ENCODE measurements around the gene IL19. TPM values are rescaled to one million over a fixed set of nuclear protein-coding genes. Genes with fewer than 3 reads are reported as not detected.
A peak's percentile ranks its signal among the peaks of the same experiment; 100 is the strongest.

Gene IL19
- total and polyA plus RNA-seq, 9 of the 15 experiments (the other 6 are each of a cell fraction or from before 2014, with no cell fraction given) = not detected

- TF ChIP-seq ZBTB7A (IDR thresholded peaks at IDR 0.05; ENCODE audit: borderline replicate concordance, control insufficient read depth, low read depth, low read length) (peak; percentile 66; the same call in 1 of the 2 replicates), MTF1 (CRISPR knock-in tag; IDR thresholded peaks at IDR 0.05; ENCODE audit: borderline replicate concordance) (no peak), CHD4 (IDR thresholded peaks at IDR 0.05; ENCODE audit: insufficient read depth, insufficient replicate concordance, low read depth, low read length, poor library complexity, severe bottlenecking) (no peak), HIVEP1 (CRISPR knock-in tag; IDR thresholded peaks at IDR 0.05) (0 out of 2 replicates have a peak, but pooled peaks have one; percentile 44), ZNF316 (IDR thresholded peaks at IDR 0.05) (peak; percentile 70), MLLT1 (IDR thresholded peaks at IDR 0.05) (peak in 1 of 2 experiments; percentile 99; a peak in 2 of 4 replicates), THRAP3 (IDR thresholded peaks at IDR 0.05; ENCODE audit: borderline replicate concordance) (no peak), TOE1 (IDR thresholded peaks at IDR 0.05; ENCODE audit: borderline replicate concordance) (peak; percentile 45; the same call in 1 of the 2 replicates), TOE1 (CRISPR knock-in tag; IDR thresholded peaks at IDR 0.05; ENCODE audit: borderline replicate concordance, low read depth) (no peak), ZBTB8A (IDR thresholded peaks at IDR 0.05; ENCODE audit: partially characterized antibody) (no peak), SREBF1 (IDR thresholded peaks at IDR 0.05; ENCODE audit: borderline replicate concordance, low read depth, low read length) (no peak), MEF2D (tag; conservative IDR thresholded peaks at IDR 0.05; ENCODE audit: low read depth) (peak; percentile 75), ZNF609 (CRISPR knock-in tag; IDR thresholded peaks at IDR 0.05; ENCODE audit: borderline replicate concordance) (peak; percentile 90; the same call in 1 of the 2 replicates), MEF2A (IDR thresholded peaks at IDR 0.05; ENCODE audit: control insufficient read depth, low read depth, low read length) (no peak), MBD2 (IDR thresholded peaks at IDR 0.05; ENCODE audit: borderline replicate concordance, low read depth) (peak; percentile 71), SP1 (CRISPR knock-in tag; IDR thresholded peaks at IDR 0.05) (0 out of 2 replicates have a peak, but pooled peaks have one; percentile 22), TBL1XR1 (IDR thresholded peaks at IDR 0.05; ENCODE audit: low read length in 2 of 2) (peak; percentile 72 to 91; a peak in 3 of 4 replicates), NFIX (CRISPR knock-in tag; IDR thresholded peaks at IDR 0.05; ENCODE audit: low read depth) (no peak), HMBOX1 (IDR thresholded peaks at IDR 0.05) (peak; percentile 69), YBX1 (IDR thresholded peaks at IDR 0.05) (no peak), KDM4B (IDR thresholded peaks at IDR 0.05; ENCODE audit: borderline replicate concordance in 2 of 2, low read depth in 1 of 2) (no peak), ZNF23 (CRISPR knock-in tag; IDR thresholded peaks at IDR 0.05) (no peak; the same call in 1 of the 2 replicates)
Observed at GRCh38 chr1:206735553-206736031, 35.0 kb upstream of the IL19 start (continued).

Data from K562 (cell line).